GM12878 (cell line): ENCODE data around the gene ABCA13.

Experiments used
- BHLHE40 ChIP-seq, 2 experiments: fragments of 450-650 bp in 1 of 2; IDR thresholded peaks; 2 replicates each; pipeline ENCODE4 v1.6.1; 2011 to 2017; ENCODE audit warnings: low read depth in 2 of 2, borderline replicate concordance in 1 of 2, improper control_type of control experiment in 1 of 2, low read length in 1 of 2, mild to moderate bottlenecking in 1 of 2
- MYC ChIP-seq: IDR thresholded peaks from 2 replicates; pipeline ENCODE4 v1.6.1; 2011; ENCODE audit warnings: mild to moderate bottlenecking, low read length, moderate library complexity, inconsistent platforms; ENCODE audit not compliant: insufficient read depth, insufficient replicate concordance, insufficient read length, severe bottlenecking
- POLR2A ChIP-seq: IDR thresholded peaks from 2 replicates; pipeline ENCODE4 v1.6.1; 2011; ENCODE audit warnings: low read depth, mild to moderate bottlenecking, low read length

DNA sequence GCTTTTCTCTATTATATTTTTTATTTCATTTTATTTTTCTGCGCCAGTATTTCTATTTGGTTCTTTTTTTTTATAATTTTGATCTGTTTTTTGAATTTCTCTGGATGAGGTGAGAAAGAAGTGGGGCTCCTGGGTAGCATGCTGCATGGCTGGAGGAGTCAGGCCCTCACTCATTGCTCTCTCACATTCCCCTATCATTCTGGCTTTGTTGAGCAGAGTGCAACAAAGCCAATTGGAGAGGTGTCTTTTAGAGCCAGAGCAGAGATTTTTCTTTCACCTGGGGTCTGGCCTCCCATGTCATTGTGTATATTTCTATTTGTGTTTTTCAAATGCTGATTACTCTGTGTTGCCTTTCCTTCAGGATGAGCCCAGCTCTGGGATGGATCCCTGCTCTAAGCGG is 423.1 kb downstream of the ABCA13 start:
- TF ChIP-seq BHLHE40 (IDR thresholded peaks at IDR 0.05; ENCODE audit: borderline replicate concordance in 1 of 2, low read depth in 2 of 2, low read length in 1 of 2): no peak
- TF ChIP-seq MYC: no peak
- no peak for TF ChIP-seq POLR2A
